HG03095 (cell line): ENCODE measurements around the gene MLIP.

Source experiments
- ATAC-seq: cut with Tn5 transposase; IDR thresholded peaks from one replicate; pipeline ENCODE4 v1.9.1; 2021; ENCODE audit warnings: moderate library complexity; ENCODE audit not compliant: unreplicated experiment

The MLIP gene

DNA sequence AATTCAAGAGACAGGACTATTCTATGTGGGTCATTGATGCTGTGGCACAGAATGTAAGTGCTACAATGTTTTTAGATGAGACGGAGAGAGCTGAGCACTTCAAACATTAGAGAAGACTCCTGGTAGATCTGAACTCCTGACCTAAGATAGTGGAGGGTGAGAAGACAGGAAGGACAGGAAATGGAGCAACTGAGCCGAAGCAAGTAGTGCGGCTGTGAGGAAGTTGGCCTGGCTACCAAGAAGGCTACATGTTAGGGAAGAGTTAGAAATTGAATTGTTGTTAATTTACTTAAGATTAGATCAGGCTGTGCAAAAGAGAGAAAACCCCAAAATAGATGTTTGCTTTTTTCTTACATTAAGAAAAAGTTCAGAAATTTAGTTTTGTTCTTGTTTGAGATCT lies 14.4 kb upstream of the MLIP start:
- no peak for ATAC-seq

DNA sequence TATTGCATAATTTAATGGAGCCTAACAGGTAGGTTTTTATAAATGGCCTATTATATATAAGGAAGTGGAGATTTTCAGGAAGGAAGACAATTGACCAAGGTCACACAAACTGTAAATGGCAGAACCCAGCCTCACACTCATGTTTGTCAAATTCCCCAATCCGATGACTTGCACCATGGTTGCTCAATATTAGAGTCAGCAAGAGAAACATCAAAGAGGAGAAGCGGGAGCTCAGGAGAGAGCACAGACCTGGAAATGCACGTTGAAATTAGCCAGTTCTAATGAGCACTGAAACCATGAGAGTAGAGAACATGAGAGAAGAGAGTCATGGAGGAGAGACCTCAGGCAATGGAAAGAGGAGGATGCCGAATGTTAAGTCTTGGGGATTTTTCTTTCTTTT lies 13.5 kb upstream of the MLIP start:
- ATAC-seq, result no peak

DNA sequence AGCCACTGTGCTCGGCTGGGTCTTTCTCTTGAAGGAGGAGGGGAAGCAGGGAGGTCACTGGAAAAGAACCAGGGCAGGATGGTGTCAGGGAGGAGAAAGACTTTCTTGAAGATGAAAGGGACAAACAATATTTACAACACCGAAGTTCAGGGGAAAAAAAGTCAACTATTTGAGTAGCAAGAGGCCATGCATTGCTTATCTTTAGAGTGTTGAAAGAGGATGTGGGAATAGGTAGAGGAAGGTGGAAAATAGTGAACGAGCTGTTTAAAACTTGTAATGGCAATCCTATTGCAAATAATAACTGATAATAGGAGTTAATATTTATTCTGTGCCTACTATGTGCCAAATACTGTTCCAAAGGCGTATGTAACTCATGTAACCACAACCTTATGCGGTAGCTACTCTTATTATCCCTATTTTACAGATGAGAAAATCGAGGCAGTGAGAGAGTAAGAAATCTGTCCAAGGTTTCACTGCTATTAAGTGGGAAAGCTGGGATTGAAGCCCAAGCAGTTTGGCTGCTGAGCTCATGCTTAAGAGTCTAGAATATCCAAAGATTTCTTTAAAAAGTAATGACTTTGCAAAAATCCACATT lies 12.7 kb upstream of the MLIP start:
- no peak for ATAC-seq

DNA sequence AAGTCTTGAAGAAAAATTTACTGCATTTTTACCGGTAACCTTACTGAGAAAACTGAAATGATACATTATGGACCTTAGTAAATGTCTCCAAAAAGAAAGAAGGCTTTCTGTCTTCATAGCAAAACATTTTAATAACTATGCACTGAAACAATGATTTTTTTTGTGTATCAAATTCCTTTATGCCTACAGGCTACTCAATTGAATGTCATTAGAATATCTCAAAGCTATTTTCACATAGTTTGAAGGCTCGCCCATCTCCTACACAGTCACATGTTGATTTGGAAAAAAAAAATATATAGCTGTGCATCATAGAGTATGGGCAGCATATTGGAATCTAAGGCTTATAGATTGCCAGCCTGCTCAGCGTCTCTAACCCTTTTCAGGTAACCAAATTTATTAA lies 12.0 kb upstream of the MLIP start:
- no peak for ATAC-seq

DNA sequence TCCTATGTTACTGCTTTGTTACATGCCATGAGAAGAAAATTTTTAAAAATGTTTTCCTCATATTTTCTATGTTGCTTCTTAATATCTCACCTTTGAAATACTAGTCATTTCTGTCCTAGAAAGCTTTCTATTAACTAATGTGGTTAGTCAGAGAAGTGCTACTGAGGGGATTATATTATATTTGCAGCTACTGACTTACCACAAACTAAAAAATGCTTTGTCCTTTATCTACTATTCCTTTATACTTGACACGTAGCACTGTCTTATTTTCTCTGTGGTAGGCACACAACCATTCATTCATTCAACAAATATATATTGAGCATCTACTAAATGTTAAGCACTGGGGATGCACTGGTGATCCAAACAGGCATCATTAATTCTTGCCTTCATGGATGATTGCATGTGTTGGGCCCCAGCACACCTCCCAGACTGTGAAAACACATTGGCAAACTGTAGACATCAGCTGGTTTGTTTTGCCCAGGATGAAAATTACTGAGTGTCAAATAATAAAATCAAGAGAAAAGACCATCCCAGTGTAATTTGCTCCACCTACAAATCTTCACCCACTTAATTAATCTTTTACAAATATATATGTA lies 10.7 kb upstream of the MLIP start:
- peak; percentile 67 for ATAC-seq

DNA sequence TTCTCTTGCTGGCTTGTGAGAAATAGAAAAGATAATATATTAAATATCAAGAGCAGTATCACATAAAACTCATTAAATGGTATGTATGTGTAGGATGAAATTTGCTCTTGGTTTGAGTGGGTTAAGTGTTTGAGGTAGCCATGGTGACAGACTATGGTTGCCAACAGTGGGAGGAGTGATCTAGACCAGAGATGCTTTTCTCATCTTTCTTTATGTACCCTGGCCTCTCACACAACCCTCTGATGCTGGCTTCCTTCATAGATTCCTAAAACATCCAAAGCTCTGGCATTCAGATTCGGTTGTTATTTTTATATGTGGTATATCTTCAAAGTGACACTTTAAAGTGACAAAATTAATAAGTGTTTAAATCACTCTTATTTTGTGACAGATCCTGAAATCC lies 9.0 kb upstream of the MLIP start:
- ATAC-seq, result no peak

DNA sequence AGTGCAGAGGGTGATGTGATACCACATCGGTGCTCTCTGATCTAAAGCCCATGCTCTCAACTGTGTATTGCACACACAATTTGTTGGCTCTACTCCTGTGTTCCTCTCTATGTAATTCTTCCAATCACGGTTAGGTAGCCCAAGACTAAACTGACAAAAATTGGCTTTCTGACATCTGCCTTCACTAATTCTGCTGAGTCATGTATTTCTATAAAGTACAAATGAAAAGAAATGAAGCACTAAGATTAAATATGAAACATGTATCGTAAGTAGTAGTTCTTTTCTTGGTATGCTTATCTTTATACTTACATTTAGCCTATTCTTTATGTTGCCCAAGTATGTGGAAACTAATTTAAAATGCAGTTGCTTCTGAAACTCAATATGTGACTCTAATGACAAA lies 7.7 kb upstream of the MLIP start:
- no peak for ATAC-seq

DNA sequence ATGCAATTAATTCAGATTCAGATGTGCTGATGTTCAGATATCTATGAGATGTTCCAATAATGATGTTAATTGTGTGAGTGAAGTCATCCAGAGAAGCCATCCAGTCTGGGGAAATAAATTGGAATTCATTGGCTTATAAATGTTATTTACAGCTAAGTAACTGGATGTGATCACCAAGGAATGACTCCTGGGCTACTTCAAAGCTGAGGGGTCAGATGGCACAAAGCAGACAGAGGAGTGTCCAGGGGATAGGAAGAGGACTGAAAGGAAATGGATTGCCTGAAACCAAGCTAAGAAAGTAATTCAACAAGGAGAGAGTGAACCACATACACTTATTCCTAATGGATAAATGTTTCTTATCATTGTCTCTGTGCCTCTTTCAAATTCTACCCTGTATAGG lies 4.5 kb upstream of the MLIP start:
- no peak for ATAC-seq

DNA sequence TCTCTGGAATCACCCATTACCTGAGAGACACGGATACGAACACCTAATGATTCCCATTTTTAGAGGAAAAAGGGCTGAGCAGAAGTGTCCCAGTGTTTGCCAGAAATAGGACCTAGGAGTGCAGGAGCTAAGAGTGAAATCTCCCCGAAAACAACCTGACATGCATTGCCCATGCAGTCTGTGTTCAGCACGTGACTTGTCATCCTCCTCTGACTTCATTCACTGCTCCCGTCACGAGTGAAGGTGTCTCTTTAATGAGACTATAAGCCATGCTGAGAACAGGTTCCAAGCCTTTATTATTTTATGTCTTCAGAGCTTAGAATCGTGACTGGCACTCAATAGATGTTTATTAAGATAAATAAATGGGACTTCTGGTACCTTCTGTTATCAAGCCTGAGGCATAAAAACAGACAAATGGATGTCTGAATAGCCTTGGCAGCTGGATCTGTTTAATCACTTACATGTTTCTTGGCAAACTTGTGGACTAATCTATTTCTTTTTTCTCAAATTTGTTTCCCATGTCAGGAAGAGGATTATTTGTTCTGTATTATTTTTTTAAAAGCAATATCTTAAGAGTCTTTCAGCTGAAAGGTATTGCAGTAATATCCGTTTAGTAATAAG lies 3.7 kb upstream of the MLIP start:
- no peak for ATAC-seq

DNA sequence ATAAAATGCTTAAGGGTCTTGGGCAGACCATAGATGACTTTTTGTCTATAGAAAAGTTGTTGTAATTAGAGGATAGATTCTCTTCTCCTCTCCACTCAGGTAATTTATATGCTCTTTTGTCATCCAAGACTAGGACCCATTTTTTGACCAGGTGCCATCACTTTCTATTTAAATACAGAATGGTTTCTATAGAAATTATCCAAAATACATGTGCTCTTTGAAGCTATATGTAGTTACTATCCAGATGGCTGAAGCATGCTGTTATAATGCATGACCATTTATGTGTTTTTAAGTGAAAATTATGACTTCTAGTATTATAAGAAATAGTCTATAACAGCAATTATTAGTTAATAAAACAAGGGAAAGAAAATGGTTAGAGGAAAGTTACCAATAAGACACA lies 3.0 kb upstream of the MLIP start:
- no peak for ATAC-seq

DNA sequence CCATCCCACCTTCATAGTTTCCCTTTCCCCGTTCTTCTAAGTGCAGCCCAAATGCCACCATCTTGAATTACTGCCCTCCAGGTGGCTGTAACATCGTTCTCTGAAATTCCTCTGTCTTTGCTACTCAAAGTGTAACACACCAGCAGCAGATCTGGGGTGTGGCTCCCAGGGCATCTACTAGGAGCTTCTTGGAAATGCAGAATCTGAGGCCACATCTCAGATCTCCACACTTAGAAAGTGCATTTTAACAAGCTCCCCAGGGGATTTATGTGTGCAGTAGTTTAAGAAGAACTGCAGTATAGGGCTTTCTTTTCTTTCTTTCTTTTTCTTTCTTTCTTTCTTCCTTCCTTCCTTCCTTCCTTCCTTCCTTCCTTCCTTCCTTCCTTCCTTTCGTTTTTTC lies 1.7 kb upstream of the MLIP start:
- ATAC-seq, result no peak

DNA sequence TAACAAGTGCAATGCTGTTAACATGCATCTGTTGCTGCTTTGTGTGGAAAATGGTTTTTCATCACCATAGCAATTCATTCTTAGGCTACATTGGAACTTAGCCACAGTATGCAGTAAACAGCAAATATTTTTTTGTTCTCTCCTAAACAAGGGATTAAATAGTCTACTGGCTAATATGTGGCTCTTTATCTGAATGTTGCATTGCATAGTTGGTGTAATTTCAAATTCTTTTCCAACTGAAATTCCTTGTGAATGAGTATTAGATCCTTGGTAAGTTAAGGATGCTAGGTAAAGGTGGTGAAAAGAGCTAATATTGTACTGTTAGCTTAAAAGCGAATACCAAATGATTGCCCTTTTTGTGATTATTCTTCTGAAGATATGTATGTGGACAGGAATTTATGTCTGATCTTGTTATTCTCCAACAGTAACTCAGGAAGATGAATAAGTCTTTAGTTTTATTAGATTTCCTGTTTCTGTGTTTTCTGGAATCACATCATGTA lies 958 bp downstream of the MLIP start:
- ATAC-seq, result no peak

DNA sequence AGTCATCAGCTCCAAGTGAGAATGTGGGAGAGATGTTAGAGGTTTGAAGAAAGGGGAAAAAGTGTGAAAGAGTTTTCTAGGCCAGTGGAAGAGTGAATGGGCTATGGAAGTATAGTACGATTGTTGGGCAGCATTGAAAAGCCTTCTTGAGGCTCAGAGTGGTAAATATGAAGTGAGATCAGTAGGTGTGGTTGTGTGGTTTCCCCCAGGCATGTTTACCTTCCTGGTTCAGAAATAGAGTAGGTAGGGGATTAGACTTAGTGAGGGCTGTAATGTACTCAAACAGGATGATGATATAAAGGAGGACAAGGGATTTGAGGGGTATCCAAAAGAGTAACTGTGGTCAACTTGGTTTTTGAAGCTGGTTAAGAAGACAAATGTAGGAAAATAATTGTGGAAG lies 3.7 kb downstream of the MLIP start:
- no peak for ATAC-seq

DNA sequence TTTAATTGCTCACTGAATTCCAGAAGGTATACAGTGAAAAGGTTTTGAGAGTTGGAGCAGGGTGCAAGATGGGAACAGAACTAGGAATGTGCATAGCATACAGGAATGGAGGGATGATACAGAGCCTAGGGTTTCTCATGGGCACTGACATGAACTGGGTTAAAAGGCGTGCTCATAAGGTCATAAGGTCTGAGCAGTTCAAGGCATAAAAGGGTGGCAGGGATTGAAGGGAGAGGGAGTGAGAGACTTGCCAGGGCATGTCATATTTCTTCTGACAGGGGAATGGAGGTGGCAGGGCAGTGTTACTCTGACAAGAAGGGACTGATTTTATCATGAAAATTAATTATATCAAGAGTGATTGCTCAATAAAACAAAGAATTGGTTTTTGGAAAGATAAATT lies 4.7 kb downstream of the MLIP start:
- ATAC-seq, result no peak

DNA sequence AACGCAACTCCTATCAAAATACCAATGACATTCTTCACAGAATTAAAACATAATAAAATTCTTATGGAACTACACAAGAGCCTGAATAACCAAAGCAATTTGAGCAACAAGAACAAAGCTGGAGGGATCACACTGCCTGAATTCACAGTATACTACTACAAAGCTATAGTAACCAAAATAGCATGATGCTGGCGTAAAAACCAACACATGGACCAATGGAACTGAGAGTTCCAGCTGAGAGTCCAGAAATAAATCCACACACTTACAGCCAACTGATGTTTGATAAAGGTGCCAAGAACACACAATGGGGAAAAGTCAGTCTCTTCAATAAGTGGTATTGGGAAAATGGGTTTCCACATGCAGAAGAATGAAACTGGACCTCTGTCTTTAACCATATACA lies 6.9 kb downstream of the MLIP start:
- no peak for ATAC-seq

DNA sequence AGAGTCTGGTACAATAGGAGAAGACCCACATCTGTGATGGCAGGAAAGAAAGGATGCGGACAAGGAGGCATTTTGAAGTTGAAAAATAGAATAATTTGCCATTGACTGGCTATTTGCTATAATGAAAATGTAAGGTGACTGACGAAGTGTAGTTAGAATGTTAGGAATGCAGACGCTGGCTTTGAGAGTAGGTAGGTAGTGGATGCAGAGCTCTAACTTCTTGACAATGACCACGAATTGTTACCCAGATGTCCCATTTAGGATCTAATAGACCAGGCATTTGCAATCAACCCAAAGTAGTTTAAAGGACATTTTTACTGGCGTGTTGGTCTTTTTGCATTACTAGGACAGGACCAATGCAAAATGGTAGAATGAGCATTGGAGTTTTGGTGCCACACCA lies 14.2 kb downstream of the MLIP start:
- ATAC-seq, result no peak

DNA sequence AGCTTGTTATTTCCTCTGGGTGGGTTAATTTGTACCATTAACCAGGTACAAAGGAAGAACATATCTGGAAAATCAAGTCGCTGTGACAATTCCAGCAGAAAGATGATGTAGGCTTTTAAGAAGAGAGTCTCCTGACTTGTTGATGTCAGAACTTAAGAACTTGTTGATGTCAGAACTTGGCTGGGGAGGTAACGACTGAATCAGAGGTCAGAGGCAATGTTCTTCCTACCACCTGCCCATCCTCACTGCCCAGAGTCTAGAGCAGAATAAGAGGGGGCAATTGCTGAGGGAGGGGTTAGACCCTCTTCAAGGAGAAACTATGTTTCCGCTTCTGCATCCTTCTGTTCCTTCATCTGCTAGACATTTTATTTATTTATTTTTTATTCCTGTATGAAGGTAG lies 18.9 kb downstream of the MLIP start:
- ATAC-seq, result no peak

DNA sequence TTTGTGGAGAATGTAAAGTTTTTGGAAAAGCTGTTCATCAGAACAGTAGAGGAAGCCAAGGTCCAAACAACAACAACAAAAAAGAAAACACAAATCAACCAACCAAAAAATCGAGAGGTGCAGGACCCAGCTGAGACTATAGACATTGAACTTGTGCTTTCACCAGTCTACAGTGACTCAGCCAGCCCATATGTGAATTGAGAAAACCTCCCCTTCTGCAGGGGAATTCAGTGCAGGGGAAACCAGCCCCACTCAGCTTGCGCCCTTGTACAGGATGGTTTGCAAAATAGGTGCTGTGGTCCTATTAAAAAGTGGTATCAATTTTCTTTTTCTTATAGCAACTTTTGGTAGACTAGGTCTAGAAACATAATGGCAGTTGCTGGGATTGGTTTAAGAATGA lies 21.3 kb downstream of the MLIP start:
- ATAC-seq, result no peak

DNA sequence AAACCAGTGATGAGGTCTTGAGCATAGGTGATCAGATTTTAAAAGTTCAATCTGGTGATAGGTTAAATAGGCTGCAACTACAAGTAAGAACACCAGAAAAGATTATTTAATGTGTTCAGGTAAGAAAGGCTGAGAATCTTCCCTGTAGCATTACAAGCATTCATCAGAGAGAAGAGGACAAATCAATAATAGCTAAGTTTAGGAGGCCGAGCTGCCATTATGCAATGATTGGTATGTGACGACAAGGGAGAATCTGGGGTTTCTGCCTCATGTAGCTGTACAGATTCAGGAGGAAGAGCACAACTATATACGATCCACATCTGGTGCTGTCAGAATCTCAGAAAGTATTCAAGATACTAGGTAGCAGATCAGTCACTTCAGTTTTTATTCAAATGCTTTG lies 21.9 kb downstream of the MLIP start:
- no peak for ATAC-seq

DNA sequence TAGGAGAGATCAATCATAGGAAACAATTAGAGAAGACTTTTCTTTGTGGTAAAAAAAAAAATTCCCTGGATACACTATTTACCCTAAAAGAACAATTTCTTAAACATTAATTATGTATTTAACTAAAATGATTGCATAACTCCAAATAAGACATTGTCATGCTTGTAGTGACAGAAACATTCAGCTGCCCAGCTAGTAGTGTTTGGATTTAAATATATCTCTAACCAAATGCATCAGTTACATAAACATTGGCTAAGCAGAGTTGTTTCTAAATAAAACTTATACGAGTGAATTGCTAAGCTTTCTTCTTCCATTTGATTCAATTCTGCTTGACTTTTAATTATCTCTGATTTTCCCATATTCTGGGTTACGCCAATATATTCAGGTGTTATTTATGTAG lies 23.7 kb downstream of the MLIP start:
- no peak for ATAC-seq

DNA sequence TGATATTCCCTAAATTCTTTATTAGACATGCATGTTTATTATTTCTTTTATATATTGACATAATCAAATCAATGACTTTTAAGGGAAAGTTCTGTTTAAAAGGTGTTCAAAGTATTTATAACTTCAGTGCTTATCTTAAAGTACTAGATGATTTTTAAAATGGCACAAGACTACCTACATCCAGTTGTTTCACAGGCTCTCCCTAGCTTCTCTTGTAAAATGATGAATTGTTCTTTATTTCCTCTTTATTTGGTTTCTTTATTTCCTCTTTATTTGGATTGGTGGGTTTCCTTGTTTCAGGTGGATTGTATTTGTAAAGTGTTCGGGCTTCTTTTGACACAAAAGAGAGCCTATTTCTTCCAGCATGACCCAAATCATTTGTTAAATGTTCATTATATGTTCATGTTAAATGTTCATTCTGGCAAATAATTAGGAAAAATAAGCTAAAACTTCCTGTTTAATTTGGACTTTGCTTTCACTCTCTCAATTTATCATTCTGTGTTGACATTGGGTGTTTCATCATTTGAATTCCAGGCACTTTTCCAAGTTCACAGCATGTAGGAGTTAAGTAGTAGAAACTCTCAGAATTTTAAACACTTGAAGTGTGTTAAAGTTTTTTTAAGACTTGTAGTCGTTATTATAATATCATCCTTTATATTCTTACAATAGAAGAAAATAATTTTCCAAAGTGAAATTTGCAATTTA lies 24.6 kb downstream of the MLIP start:
- no peak for ATAC-seq

DNA sequence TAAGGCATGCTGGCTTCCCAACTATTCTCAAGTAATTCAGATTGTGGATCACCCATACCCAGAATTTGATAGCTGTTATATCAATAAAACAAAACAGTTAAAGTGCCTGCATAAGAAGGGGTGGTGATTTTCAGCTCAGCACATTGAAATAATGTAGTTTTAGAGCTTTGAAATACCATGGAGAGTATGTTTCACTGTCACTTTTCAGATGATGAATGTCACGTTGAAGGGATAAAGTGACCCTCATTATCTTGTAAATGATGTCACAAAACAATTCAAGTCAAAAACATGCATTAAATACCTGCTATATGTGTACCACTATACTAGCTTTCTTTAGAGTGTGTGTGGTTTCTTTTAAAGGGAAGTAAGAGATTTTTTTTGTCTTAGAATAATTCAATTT lies 27.6 kb downstream of the MLIP start:
- no peak for ATAC-seq
